GM12878 (cell line): ENCODE measurements around the gene SPG7. TPM values are rescaled to one million over a fixed set of nuclear protein-coding genes. Genes with fewer than 3 reads are reported as not detected.

Experiments
- ATAC-seq: fragments of 200-7000 bp; cut with Tn5 transposase; 3 replicates; pipeline ENCODE4 v1.9.1; 2020; ENCODE audit warnings: mild to moderate bottlenecking, moderate library complexity
- BruUV-seq: library from RNA; stranded (reverse); fragments of 400-500 nt; replicated peaks from 2 replicates; lab custom pipeline; 2021; lab: Mats Ljungman, UMichigan
- CTCF ChIA-PET: fragments of 300-600 bp; sonication (Branson Sonifier 250); formaldehyde crosslinking; extraction: SDS; loops from one replicate; lab custom pipeline; 2021; ENCODE audit warnings: inconsistent platforms; lab: Yijun Ruan, JAX
- POLR2A ChIA-PET: fragments of 350-600 bp; formaldehyde crosslinking; extraction: SDS; loops from one replicate; lab custom pipeline; 2021; ENCODE audit warnings: inconsistent platforms; lab: Charles Lee
- RAD21 ChIA-PET: fragments of 300-600 bp; sonication (Branson Sonifier 250); formaldehyde crosslinking; loops from one replicate; lab custom pipeline; 2023; ENCODE audit warnings: antibody characterized with exemption; ENCODE audit not compliant: unreplicated experiment; lab: Charles Lee
- SMC1A ChIA-PET: fragments of 300-600 bp; sonication (Branson Sonifier 250); formaldehyde crosslinking; loops from one replicate; lab custom pipeline; 2023; ENCODE audit not compliant: unreplicated experiment, uncharacterized antibody; lab: Charles Lee
- DNase-seq: peaks from one replicate; pipeline ENCODE4 v3.0.0-alpha.2; 2011; ENCODE audit warnings: low read depth, low spot score
- FAIRE-seq: peaks from 3 replicates; lab custom pipeline; 2011; peaks lifted over from hg19 to GRCh38; lab: Jason Lieb, UNC
- H2AFZ ChIP-seq: 2 replicates; pipeline ENCODE4 v1.6.0; 2011; ENCODE audit warnings: low read depth, low read length, control low read depth; ENCODE audit not compliant: control insufficient read depth
- H3K27ac ChIP-seq: 2 replicates; pipeline ENCODE4 v1.5.1; 2011; ENCODE audit warnings: control low read depth; ENCODE audit not compliant: control insufficient read depth, insufficient read depth
- H3K27me3 ChIP-seq, 2 experiments: replicated peaks in 1 of 2; 2 replicates each; pipeline versions ENCODE4 v1.6.0 to v1.6.1; 2011; ENCODE audit warnings: low read length in 1 of 2; ENCODE audit not compliant: control insufficient read depth in 2 of 2, insufficient read depth in 2 of 2
- H3K36me3 ChIP-seq, 2 experiments: 2 replicates each; pipeline ENCODE4 v1.5.1; 2011; ENCODE audit warnings: low read length in 1 of 2; ENCODE audit not compliant: control insufficient read depth in 2 of 2, insufficient read depth in 2 of 2
- H3K4me1 ChIP-seq: 2 replicates; pipeline ENCODE4 v1.6.1; 2011; ENCODE audit warnings: mild to moderate bottlenecking, low read length, moderate library complexity, mixed read lengths; ENCODE audit not compliant: control insufficient read depth, insufficient read depth
- H3K4me2 ChIP-seq: 2 replicates; pipeline ENCODE4 v1.6.0; 2011; ENCODE audit warnings: control low read depth; ENCODE audit not compliant: control insufficient read depth, insufficient read depth
- H3K4me3 ChIP-seq: fragments of 200-600 bp; sonication (generic); 2 replicates; pipeline ENCODE4 v1.5.1; 2016
- H3K79me2 ChIP-seq: 2 replicates; pipeline ENCODE4 v1.6.0; 2011; ENCODE audit warnings: low read length; ENCODE audit not compliant: control insufficient read depth, insufficient read depth
- H3K9ac ChIP-seq: 2 replicates; pipeline ENCODE4 v1.8.0; 2011; ENCODE audit warnings: low read length, control low read depth, mixed read lengths; ENCODE audit not compliant: control insufficient read depth, insufficient read depth
- H3K9me3 ChIP-seq: replicated peaks from 3 replicates; pipeline ENCODE4 v1.5.1; 2011; ENCODE audit warnings: mild to moderate bottlenecking, low read length; ENCODE audit not compliant: control insufficient read depth, insufficient read depth
- H4K20me1 ChIP-seq: 2 replicates; pipeline ENCODE4 v1.6.0; 2011; ENCODE audit not compliant: control insufficient read depth, insufficient read depth
- ASH2L ChIP-seq: fragments of 300-600, 200-600 bp; sonication (generic); IDR thresholded peaks from 2 replicates; pipeline ENCODE4 v1.6.1; 2017; ENCODE audit warnings: low read depth, mild to moderate bottlenecking, borderline replicate concordance
- CREM ChIP-seq: IDR thresholded peaks from 2 replicates; pipeline ENCODE4 v1.6.1; 2014; ENCODE audit warnings: antibody characterized with exemption, low read depth
- DPF2 ChIP-seq: fragments of 450-650 bp; IDR thresholded peaks from 2 replicates; pipeline ENCODE4 v1.6.1; 2017; ENCODE audit warnings: mild to moderate bottlenecking
- NFYA ChIP-seq: IDR thresholded peaks from 2 replicates; pipeline ENCODE4 v1.6.1; 2011; ENCODE audit warnings: low read depth, mild to moderate bottlenecking, low read length, improper control_type of control experiment, borderline replicate concordance
- PAX5 ChIP-seq: IDR thresholded peaks from 2 replicates; pipeline ENCODE4 v1.6.1; 2011; ENCODE audit warnings: low read depth, low read length, borderline replicate concordance
- SMARCA5 ChIP-seq: fragments of 450-650 bp; IDR thresholded peaks from 2 replicates; pipeline ENCODE4 v1.6.1; 2017; ENCODE audit warnings: mild to moderate bottlenecking
- ZNF217 ChIP-seq: fragments of 450-650 bp; IDR thresholded peaks from 2 replicates; pipeline ENCODE4 v1.6.1; 2017; ENCODE audit warnings: antibody characterized with exemption, mild to moderate bottlenecking
- ZNF592 ChIP-seq: fragments of 450-650 bp; IDR thresholded peaks from 2 replicates; pipeline ENCODE4 v1.6.1; 2017; ENCODE audit warnings: mild to moderate bottlenecking, moderate library complexity
- ZNF622 ChIP-seq: fragments of 450-650 bp; IDR thresholded peaks from 2 replicates; pipeline ENCODE4 v1.6.1; 2017; ENCODE audit warnings: mild to moderate bottlenecking, inconsistent platforms
- WGBS: methylation state at CpG from one replicate; pipeline ENCODE4 v1.1.6; 2016; ENCODE audit warnings: low lambda C conversion rate; ENCODE audit not compliant: insufficient replicate concordance, insufficient coverage; ENCODE audit errors: missing lambda C conversion rate; 5-methylcytosine and 5-hydroxymethylcytosine counted together
- in situ Hi-C: fragments of 300-500 bp; cut with MboI; formaldehyde crosslinking; loops from 9 replicates; pipeline ENCODE4 v1.14.3; 2018; ENCODE audit warnings: mixed read lengths
- intact Hi-C: fragments of 100-400 bp; cut with micrococcal nuclease; formaldehyde crosslinking; loops from one replicate; pipeline ENCODE4 v1.14.2; 2022; ENCODE audit not compliant: unreplicated experiment
- polyA plus RNA-seq, 11 experiments: library from polyadenylated mRNA; depleted of rRNA in 4 of 11; unstranded in 6 of 11; stranded (reverse) in 5 of 11; fragments of >200 nt; fragmentation: Nextera tagmentation in 4 of 11; fragmentation: Illumina TruSeq in 1 of 11; extraction: Ambion mirVana in 4 of 11; extraction: Trizol in 1 of 11; gene quantifications; 1 replicate in 1 of 11; 2 replicates in 10 of 11; pipeline versions ENCODE4 v1.2.1 to v1.2.3, GENCODE V29; 2011 to 2016; ENCODE audit warnings: inconsistent platforms in 2 of 11, missing spikeins in 2 of 11, low read depth in 1 of 11
- total RNA-seq, 4 experiments: library from RNA; depleted of rRNA in 3 of 4; stranded (reverse); fragments of >200 nt in 3 of 4; fragmentation: Illumina TruSeq in 1 of 4; extraction: Trizol in 1 of 4; gene quantifications; 2 replicates each; pipeline versions ENCODE4 v1.2.1 to v1.2.3, GENCODE V29; 2013 to 2021
- TF ChIP-seq, protein P1 (sequence below): IDR thresholded peaks from 2 replicates; pipeline ENCODE4 v1.6.1; 2011; ENCODE audit warnings: borderline replicate concordance, low read depth, mild to moderate bottlenecking, moderate library complexity, mixed read lengths, low read length; ENCODE audit not compliant: insufficient read depth; ENCODE audit errors: extremely low read length
- TF ChIP-seq, protein P2 (sequence below): fragments of 450-650 bp; IDR thresholded peaks from 2 replicates; pipeline ENCODE4 v1.6.1; 2017; ENCODE audit warnings: borderline replicate concordance

Gene SPG7
- total and polyA plus RNA-seq, 10 of the 15 experiments (the other 5 are each of a cell fraction or from before 2014, with no cell fraction given), result 5.9 to 75.9 (median 52.5) TPM

GRCh38 chr16:89519881-89520280 lies 11.7 kb downstream of the SPG7 start (continued):
- TF ChIP-seq ZNF592 (no peak), NFYA (no peak), CREM (no peak), ZNF622 (no peak), ZNF217 (no peak)

GRCh38 chr16:89522287-89522686 lies 14.1 kb downstream of the SPG7 start:
- no peak overlapping the region for H2AFZ ChIP-seq
- H3K27me3 ChIP-seq, result no peaks in the 10 kb centered on the region
- in situ Hi-C loops (no loop called here), intact Hi-C loops (no loop called here)
- no peaks in the 10 kb centered on the region for H3K9me3 ChIP-seq
- ChIA-PET SMC1A (no interaction called here), CTCF (no interaction called here), POLR2A (no interaction called here), RAD21 (no interaction called here)
- H4K20me1 ChIP-seq, result no peaks in the 10 kb centered on the region
- H3K4me3 ChIP-seq, result no peak overlapping the region
- ATAC-seq (no peak), FAIRE-seq (no peak), DNase-seq (no peak)
- WGBS, result 98% methylated on average over 27 of the region's 31 CpGs
- no peak overlapping the region for H3K4me2 ChIP-seq
- H3K27ac ChIP-seq, result no peak overlapping the region
- H3K9ac ChIP-seq, result no peak overlapping the region
- peaks cover 13 to 31% of the 10 kb centered on the region in 2 experiments for H3K36me3 ChIP-seq
- TF ChIP-seq DPF2, result no peak
- TF ChIP-seq, protein P1, sequence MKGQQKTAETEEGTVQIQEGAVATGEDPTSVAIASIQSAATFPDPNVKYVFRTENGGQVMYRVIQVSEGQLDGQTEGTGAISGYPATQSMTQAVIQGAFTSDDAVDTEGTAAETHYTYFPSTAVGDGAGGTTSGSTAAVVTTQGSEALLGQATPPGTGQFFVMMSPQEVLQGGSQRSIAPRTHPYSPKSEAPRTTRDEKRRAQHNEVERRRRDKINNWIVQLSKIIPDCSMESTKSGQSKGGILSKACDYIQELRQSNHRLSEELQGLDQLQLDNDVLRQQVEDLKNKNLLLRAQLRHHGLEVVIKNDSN, result no peak
- TF ChIP-seq ASH2L, result no peak
- TF ChIP-seq, protein P2, sequence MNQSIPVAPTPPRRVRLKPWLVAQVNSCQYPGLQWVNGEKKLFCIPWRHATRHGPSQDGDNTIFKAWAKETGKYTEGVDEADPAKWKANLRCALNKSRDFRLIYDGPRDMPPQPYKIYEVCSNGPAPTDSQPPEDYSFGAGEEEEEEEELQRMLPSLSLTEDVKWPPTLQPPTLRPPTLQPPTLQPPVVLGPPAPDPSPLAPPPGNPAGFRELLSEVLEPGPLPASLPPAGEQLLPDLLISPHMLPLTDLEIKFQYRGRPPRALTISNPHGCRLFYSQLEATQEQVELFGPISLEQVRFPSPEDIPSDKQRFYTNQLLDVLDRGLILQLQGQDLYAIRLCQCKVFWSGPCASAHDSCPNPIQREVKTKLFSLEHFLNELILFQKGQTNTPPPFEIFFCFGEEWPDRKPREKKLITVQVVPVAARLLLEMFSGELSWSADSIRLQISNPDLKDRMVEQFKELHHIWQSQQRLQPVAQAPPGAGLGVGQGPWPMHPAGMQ, result no peak
- TF ChIP-seq PAX5, result no peak
- no peak for TF ChIP-seq SMARCA5
- H3K4me1 ChIP-seq, result peaks cover 12% of the 10 kb centered on the region
- H3K79me2 ChIP-seq, result no peaks in the 10 kb centered on the region; the same call in 1 of the 2 replicates
- no TSS peak for BruUV-seq
